ENCODE data around the gene CRISPLD2.

Gene CRISPLD2

DNA sequence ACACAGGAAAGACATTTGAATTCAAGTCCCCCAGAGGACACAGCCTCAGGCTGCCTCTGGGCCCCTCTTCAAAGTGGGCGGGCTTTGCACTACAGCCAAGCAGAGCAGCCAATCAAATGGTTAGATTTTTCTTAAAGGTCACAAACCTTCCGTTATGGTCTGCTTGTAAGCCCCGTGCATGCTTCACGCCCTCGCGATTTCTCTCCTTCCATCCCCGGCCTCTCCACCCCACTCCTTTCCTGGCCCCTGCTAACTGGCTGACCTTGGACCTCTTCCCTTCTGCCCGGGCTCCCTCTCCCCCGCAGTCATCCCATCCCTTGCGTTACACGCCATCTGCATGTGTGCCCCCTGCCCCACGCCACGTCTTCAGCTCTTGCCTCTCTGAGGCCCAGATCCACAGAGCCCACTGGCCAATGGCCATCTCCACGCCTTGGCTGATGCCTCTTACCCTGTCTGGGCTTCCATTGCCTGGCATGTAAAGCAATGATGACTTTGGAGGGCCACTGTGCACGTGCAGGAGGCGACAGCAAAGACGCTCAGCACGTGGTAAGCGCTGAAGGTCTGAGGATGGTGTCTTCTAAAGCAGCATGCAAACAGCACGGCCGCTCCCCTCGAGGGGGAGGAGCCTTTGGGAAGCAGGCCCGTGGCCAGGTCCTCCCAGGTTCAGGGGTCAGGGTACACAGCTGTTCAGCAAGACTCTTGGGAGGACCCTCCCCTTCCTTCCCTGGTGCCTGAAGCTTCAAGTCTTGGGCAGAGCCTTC lies 104.7 kb downstream of the CRISPLD2 start:
- POLR2A ChIA-PET = no interaction called here
- CTCF ChIA-PET = interaction anchor here (0.7 to 6.6 kb wide), 13 partner anchors 9 to 171 kb away, joined by 3 to 89 read pairs (median 4); partner anchors contain the start of gene CRISPLD2
- TF ChIP-seq, protein P1, sequence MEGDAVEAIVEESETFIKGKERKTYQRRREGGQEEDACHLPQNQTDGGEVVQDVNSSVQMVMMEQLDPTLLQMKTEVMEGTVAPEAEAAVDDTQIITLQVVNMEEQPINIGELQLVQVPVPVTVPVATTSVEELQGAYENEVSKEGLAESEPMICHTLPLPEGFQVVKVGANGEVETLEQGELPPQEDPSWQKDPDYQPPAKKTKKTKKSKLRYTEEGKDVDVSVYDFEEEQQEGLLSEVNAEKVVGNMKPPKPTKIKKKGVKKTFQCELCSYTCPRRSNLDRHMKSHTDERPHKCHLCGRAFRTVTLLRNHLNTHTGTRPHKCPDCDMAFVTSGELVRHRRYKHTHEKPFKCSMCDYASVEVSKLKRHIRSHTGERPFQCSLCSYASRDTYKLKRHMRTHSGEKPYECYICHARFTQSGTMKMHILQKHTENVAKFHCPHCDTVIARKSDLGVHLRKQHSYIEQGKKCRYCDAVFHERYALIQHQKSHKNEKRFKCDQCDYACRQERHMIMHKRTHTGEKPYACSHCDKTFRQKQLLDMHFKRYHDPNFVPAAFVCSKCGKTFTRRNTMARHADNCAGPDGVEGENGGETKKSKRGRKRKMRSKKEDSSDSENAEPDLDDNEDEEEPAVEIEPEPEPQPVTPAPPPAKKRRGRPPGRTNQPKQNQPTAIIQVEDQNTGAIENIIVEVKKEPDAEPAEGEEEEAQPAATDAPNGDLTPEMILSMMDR (IDR thresholded peaks at IDR 0.05; ENCODE audit: control extremely low read depth, extremely low read depth, low read depth, missing control alignments) = no peak
- DNase-seq (ENCODE audit: extremely low spot score) = no peak

DNA sequence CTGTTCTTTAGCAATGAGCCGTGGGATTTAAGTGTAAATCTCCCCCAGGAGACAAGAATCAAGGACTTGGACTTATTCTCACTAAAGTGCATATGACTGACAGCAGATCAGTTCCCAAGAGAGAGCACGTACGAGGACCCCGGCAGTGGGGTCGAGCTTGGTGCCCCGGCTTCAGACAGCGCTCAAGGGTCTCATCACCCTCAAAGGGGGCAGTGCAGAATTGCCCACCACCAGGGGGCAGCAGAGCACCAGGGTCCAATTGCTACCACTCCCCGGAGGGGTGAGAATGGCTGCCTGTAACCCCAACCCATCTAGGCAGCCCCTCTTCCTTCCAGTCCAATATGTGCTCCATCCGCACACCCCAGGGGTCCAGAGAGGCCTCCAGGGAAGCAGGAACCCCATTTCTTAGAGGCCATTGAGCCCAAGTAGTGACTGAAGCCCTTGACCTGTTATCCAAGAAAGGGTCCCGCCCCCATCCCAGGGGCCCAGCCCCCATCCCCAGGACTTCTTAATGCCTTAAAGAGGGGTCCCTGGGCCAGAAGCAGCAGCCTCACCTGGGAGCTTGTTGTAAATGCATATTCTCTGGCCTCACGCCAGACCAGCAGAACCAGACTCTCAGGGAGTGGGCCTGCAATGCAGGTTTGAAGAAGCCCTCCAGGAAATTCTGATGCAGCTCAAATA lies 105.4 kb downstream of the CRISPLD2 start:
- peak; percentile 77 for DNase-seq (ENCODE audit: extremely low spot score)
- ChIA-PET POLR2A (no interaction called here), CTCF (interaction anchor here (0.7 to 6.6 kb wide), 15 partner anchors 8 to 172 kb away, joined by 3 to 89 read pairs (median 4); partner anchors contain the start of gene CRISPLD2)

DNA sequence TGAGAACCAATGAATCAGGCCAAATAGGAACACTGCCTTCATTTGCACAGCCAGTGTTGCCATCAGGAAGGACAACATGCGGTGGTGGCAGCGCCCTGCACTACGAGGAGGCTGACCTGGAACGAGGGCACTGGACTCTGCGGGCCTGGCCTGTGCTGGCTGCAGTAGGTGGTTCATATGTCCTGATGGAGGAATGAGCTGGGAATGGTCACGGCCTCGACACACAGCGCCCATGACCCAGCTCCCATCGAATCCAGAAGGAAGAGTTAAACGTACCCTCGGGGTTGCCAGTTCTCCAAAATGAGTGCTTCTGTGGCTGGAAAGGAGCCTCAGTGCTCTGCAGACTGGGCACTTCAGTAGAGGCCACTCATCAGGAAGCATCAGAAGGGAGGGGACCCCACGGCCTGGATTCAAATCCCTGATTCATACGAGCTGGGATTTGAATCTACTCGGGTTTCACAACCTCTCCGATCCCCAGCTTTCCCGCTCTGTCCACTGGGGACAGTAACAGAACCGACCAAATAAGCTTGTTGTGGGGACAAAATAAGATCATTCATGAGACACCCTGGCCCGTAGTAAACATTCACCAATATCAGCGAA lies 106.1 kb downstream of the CRISPLD2 start:
- no peak for DNase-seq (ENCODE audit: extremely low spot score)
- TF ChIP-seq, protein P1 (IDR thresholded peaks at IDR 0.05; ENCODE audit: control extremely low read depth, extremely low read depth, low read depth, missing control alignments) = no peak
- ChIA-PET CTCF (interaction anchor here (1.2 to 6.6 kb wide), 8 partner anchors 9 to 160 kb away, joined by 3 to 89 read pairs (median 5); no protein-coding TSS in a partner anchor), POLR2A (no interaction called here)

More for the DNA sequence above, 105.4 kb downstream of the CRISPLD2 start:
- TF ChIP-seq, protein P1 (IDR thresholded peaks at IDR 0.05; ENCODE audit: control extremely low read depth, extremely low read depth, low read depth, missing control alignments) = peak; percentile 82

DNA sequence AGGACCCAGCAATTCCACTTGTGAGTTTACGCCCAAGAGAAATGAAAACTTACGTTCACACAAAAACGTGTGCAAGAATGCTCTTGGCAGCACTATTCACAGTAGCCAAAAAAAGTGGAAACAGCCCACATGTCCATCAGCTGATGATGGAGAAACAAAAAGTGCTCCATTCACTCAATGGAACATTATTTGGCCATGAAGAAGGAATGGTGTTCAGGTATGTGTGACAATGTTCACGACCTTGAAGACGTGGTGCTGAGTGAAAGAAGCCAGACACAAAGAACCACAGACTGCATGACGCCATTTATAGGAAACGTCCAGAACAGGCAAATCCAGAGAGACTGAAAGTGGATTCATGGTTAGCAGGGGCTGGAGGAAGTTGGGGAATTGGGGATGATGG lies 106.7 kb downstream of the CRISPLD2 start:
- DNase-seq (ENCODE audit: extremely low spot score) = no peak
- TF ChIP-seq, protein P1 (IDR thresholded peaks at IDR 0.05; ENCODE audit: control extremely low read depth, extremely low read depth, low read depth, missing control alignments) = no peak
- ChIA-PET CTCF (interaction anchor here (1.2 to 6.6 kb wide), 8 partner anchors 11 to 160 kb away, joined by 3 to 89 read pairs (median 5); no protein-coding TSS in a partner anchor), POLR2A (no interaction called here)

DNA sequence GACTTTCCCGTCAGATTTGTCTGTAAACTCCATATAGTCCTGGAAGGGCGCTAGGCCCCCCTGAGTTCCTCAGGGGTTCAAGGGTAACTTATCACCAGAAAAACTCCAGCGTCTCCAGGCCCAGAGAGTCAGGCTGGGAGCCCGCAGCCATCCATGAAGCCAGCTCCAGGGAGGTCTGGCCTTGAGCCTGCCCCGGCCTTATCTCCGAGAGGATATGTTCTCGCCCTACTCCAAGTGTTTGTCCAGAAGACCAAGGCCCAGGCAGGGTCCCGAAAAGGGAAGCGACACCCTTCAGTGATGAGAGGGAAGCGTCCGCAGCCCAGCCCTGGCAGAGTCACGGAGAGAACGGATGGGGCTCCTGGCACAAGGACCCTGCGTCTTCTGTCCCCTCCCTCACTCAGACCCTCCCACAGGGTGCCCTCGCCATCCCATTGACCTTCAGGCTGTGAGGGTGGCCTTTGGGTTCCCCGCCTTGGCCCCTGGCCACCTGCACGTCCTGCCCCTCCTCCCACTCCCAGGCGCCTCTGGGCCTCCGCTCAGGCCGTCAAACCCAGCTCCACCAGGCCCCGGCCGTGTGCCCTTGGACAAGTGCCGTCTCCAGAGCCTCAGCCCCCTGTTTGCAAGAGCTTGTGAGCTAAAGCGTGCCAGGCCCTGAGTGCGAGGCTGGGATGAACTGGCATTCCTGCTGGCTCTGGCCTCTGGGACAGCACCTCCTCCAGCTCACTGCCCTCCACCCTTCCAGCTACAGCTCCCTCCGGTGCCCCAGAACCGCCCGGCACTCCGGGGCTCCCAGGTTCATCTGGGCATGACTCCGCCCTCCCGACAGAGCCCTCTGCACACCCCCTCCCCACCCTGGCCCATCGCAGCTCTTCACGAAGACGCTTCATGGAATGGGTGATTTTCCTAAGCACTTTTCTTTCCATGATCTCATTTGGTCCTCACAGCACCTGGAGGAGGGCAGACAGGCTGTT lies 108.1 kb downstream of the CRISPLD2 start:
- TF ChIP-seq, protein P1 (IDR thresholded peaks at IDR 0.05; ENCODE audit: control extremely low read depth, extremely low read depth, low read depth, missing control alignments) = no peak
- ChIA-PET CTCF (interaction anchor here (1.4 to 6.6 kb wide), 4 partner anchors 18 to 40 kb away, joined by 3 to 89 read pairs (median 34); no protein-coding TSS in a partner anchor), POLR2A (no interaction called here)
- no peak for DNase-seq (ENCODE audit: extremely low spot score)

Data from GM10248 (cell line).